K562 (cell line): Measurements from ENCODE around the gene MORC4. TPM values are rescaled to one million over a fixed set of nuclear protein-coding genes. Genes with fewer than 3 reads are reported as not detected.

ENCODE experiments used
- ATAC-seq: fragments of 200-7000 bp; cut with Tn5 transposase; 3 replicates; pipeline ENCODE4 v1.9.1; 2020; ENCODE audit warnings: moderate library complexity
- BruUV-seq: library from RNA; stranded (reverse); fragments of 400-500 nt; replicated peaks from 2 replicates; lab custom pipeline; 2021; lab: Mats Ljungman, UMichigan
- CTCF ChIA-PET: fragments of 300-600 bp; formaldehyde crosslinking; extraction: SDS; loops from one replicate; lab custom pipeline; 2021; ENCODE audit warnings: low intra/inter-chr PET ratio; lab: Yijun Ruan, JAX
- POLR2A ChIA-PET: fragments of 300-600, 350-650 bp; sonication (Branson Sonifier 250); formaldehyde crosslinking; extraction: SDS; loops from one replicate; lab custom pipeline; 2021; ENCODE audit warnings: antibody characterized with exemption, inconsistent platforms; lab: Yijun Ruan, JAX
- DNase-seq, 4 experiments: peaks; one replicate each; pipeline versions ENCODE4 v3.0.0 to v3.0.0-alpha.2; 2011 to 2018; ENCODE audit warnings: low spot score in 3 of 4, mixed read lengths in 3 of 4; ENCODE audit errors: extremely low read depth in 1 of 4
- FAIRE-seq: peaks from 2 replicates; lab custom pipeline; 2011; peaks lifted over from hg19 to GRCh38; lab: Jason Lieb, UNC
- H2AFZ ChIP-seq: 2 replicates; pipeline ENCODE4 v1.6.0; 2011; ENCODE audit warnings: low read depth, low read length, control low read depth, inconsistent platforms
- H3K27ac ChIP-seq: fragments of 200-600 bp; 3 replicates; pipeline ENCODE4 v1.8.0; 2011; ENCODE audit warnings: low read depth, mild to moderate bottlenecking, control low read depth, inconsistent platforms, low read length, moderate library complexity, mixed read lengths; ENCODE audit errors: extremely low read depth
- H3K27me3 ChIP-seq, 2 experiments: fragments of 300-600 bp in 1 of 2; 2 replicates in 1 of 2; 3 replicates in 1 of 2; pipeline versions ENCODE4 v1.6.0 to v1.8.0; 2011; ENCODE audit warnings: inconsistent platforms in 2 of 2, low read length in 2 of 2, mild to moderate bottlenecking in 1 of 2, mixed read lengths in 1 of 2, moderate library complexity in 1 of 2; ENCODE audit not compliant: control insufficient read depth in 2 of 2, insufficient read depth in 2 of 2
- H3K36me3 ChIP-seq: fragments of 300-600 bp; 3 replicates; pipeline ENCODE4 v1.8.0; 2011; ENCODE audit warnings: mild to moderate bottlenecking, low read length, inconsistent platforms; ENCODE audit not compliant: control insufficient read depth, insufficient read depth
- H3K4me1 ChIP-seq, 2 experiments: fragments of 200-600 bp in 1 of 2; replicated peaks in 1 of 2; 2 replicates in 1 of 2; 3 replicates in 1 of 2; pipeline versions ENCODE4 v1.5.1 to v1.8.0; 2011; ENCODE audit warnings: inconsistent platforms in 2 of 2, low read length in 2 of 2, mild to moderate bottlenecking in 1 of 2, mixed read lengths in 1 of 2, moderate library complexity in 1 of 2; ENCODE audit not compliant: control insufficient read depth in 2 of 2, insufficient read depth in 2 of 2
- H3K4me2 ChIP-seq: 2 replicates; pipeline ENCODE4 v1.6.1; 2011; ENCODE audit warnings: low read length, control low read depth, inconsistent platforms, mixed read lengths; ENCODE audit not compliant: insufficient read depth
- H3K4me3 ChIP-seq: fragments of 200-600 bp; sonication (generic), shearing (Covaris generic); 2 replicates; pipeline ENCODE4 v1.5.1; 2016; ENCODE audit warnings: control low read depth, inconsistent platforms
- H3K79me2 ChIP-seq: fragments of 200-600 bp; 3 replicates; pipeline ENCODE4 v1.8.0; 2011; ENCODE audit warnings: low read length, inconsistent platforms; ENCODE audit not compliant: control insufficient read depth, insufficient read depth
- H3K9ac ChIP-seq, 2 experiments: 2 replicates each; pipeline versions ENCODE4 v1.6.0 to v1.6.1; 2011; ENCODE audit warnings: low read depth in 2 of 2, low read length in 2 of 2, control low read depth in 1 of 2, inconsistent platforms in 1 of 2, mild to moderate bottlenecking in 1 of 2, mixed read lengths in 1 of 2; ENCODE audit not compliant: insufficient read depth in 1 of 2
- H3K9me1 ChIP-seq: one replicate; pipeline ENCODE4 v1.6.0; 2011; ENCODE audit warnings: inconsistent platforms, mild to moderate bottlenecking, low read length, moderate library complexity; ENCODE audit not compliant: control insufficient read depth, insufficient read depth
- H3K9me3 ChIP-seq: replicated peaks from 2 replicates; pipeline ENCODE4 v1.5.1; 2011; ENCODE audit warnings: low read depth, low read length, inconsistent platforms; ENCODE audit not compliant: control insufficient read depth, insufficient read depth
- H4K20me1 ChIP-seq: replicated peaks from 2 replicates; pipeline ENCODE4 v1.6.1; 2011; ENCODE audit warnings: low read length, inconsistent platforms, mixed read lengths; ENCODE audit not compliant: control insufficient read depth, insufficient read depth
- C11orf30 ChIP-seq: fragments of 450-650 bp; IDR thresholded peaks from 2 replicates; pipeline ENCODE4 v1.6.1; 2016; ENCODE audit warnings: low read depth, mild to moderate bottlenecking
- EGR1 ChIP-seq: fragments of 450-650 bp; conservative IDR thresholded peaks from 2 replicates; pipeline ENCODE4 v1.6.1; 2017; ENCODE audit warnings: mild to moderate bottlenecking
- JUND ChIP-seq, 2 experiments: IDR thresholded peaks; 2 replicates in 1 of 2; 3 replicates in 1 of 2; pipeline ENCODE4 v1.6.1; 2011; ENCODE audit warnings: borderline replicate concordance in 2 of 2, low read depth in 2 of 2, low read length in 2 of 2, improper control_type of control experiment in 1 of 2, missing biosample characterization in 1 of 2, missing genetic modification characterization in 1 of 2, missing genetic modification reagents in 1 of 2
- MED1 ChIP-seq: sonication (generic); formaldehyde crosslinking; IDR thresholded peaks from 2 replicates; pipeline ENCODE4 v1.8.1; 2023; ENCODE audit warnings: missing genetic modification reagents, borderline replicate concordance
- POLR3A ChIP-seq: IDR thresholded peaks from 2 replicates; pipeline ENCODE4 v1.6.1; 2011; ENCODE audit warnings: borderline replicate concordance, mild to moderate bottlenecking, moderate library complexity; ENCODE audit not compliant: insufficient read length, insufficient read depth; ENCODE audit errors: extremely low read depth
- XRCC5 ChIP-seq: fragments of 200-400 bp; formaldehyde crosslinking; IDR thresholded peaks from 2 replicates; pipeline ENCODE4 v1.6.1; 2017; ENCODE audit warnings: low read depth, mild to moderate bottlenecking, low read length
- ZKSCAN8 ChIP-seq: fragments of 200-800 bp; sonication (Bioruptor generic); IDR thresholded peaks from 2 replicates; pipeline ENCODE4 v1.6.1; 2016; ENCODE audit warnings: missing genetic modification characterization, missing compliant biosample characterization
- ZNF316 ChIP-seq: fragments of 450-650 bp; IDR thresholded peaks from 2 replicates; pipeline ENCODE4 v1.6.1; 2016
- WGBS: fragments of 100-300 bp; shearing (Covaris generic); methylation state at CpG from one replicate; pipeline ENCODE4 v1.1.6; 2016; ENCODE audit warnings: low coverage, mixed read lengths; ENCODE audit not compliant: insufficient coverage; ENCODE audit errors: missing lambda C conversion rate; 5-methylcytosine and 5-hydroxymethylcytosine counted together
- in situ Hi-C: fragments of 300-500 bp; cut with MboI; formaldehyde crosslinking; loops from 4 replicates; pipeline ENCODE4 v1.15.0; 2018; ENCODE audit warnings: inconsistent platforms, mixed read lengths
- intact Hi-C: fragments of 100-400 bp; cut with micrococcal nuclease; formaldehyde crosslinking; loops from 2 replicates; pipeline ENCODE4 v1.14.2; 2022
- polyA plus RNA-seq, 8 experiments: library from polyadenylated mRNA; depleted of rRNA in 4 of 8; stranded (reverse) in 5 of 8; unstranded in 3 of 8; fragments of >200 nt; fragmentation: Nextera tagmentation in 2 of 8; fragmentation: Illumina TruSeq in 1 of 8; extraction: Ambion mirVana in 2 of 8; extraction: Trizol in 1 of 8; gene quantifications; 2 replicates each; pipeline versions ENCODE4 v1.2.1 to v1.2.3, GENCODE V29; 2011 to 2014; ENCODE audit warnings: inconsistent platforms in 1 of 8, missing spikeins in 1 of 8
- total RNA-seq, 7 experiments: library from RNA; depleted of rRNA in 6 of 7; stranded (reverse); fragments of >200 nt in 6 of 7; fragmentation: Illumina TruSeq in 2 of 7; extraction: Trizol in 2 of 7; gene quantifications; 2 replicates each; pipeline versions ENCODE4 v1.2.1 to v1.2.3, GENCODE V29; 2011 to 2021; ENCODE audit warnings: low replicate concordance in 1 of 7

The MORC4 gene
- total and polyA plus RNA-seq, 9 of the 15 experiments (the other 6 are each of a cell fraction or from before 2014, with no cell fraction given), result 0.04 to 0.53 (median 0.18) TPM

DNA sequence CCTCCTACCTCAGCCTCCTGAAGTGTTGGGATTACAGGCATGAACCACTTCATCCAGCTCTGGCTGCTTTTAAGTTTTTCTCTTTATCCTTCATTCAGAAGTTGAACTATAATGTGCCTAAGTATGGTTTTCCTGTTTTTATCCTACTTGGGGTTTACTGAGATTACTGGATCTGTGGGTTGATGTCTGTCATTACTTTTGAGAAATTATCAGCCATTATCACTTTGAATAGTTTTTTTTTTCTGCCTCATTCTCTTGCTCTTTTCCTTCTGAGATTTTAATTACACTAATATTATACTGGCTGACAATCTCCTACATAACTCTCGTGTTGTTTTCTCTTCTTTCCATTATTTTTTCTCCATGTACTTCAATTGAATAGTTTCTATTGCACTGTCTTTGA lies 47.6 kb upstream of the MORC4 start (continued):
- no peak for TF ChIP-seq MED1 (CRISPR knock-in tag)
- TF ChIP-seq XRCC5, result no peak

GRCh38 chrX:107029752-107030151 lies 29.7 kb upstream of the MORC4 start:
- Histone ChIP-seq H4K20me1 (no peaks in the 10 kb centered on the region), H3K9me3 (no peaks in the 10 kb centered on the region), H3K4me3 (no peak overlapping the region), H3K27me3 (no peaks in the 10 kb centered on the region; a peak in 1 of 5 replicates), H3K27ac (no peak overlapping the region), H3K36me3 (no peaks in the 10 kb centered on the region), H3K9me1 (no peaks in the 10 kb centered on the region), H3K4me2 (no peak overlapping the region), H2AFZ (no peak overlapping the region), H3K79me2 (no peaks in the 10 kb centered on the region), H3K4me1 (no peaks in the 10 kb centered on the region), H3K9ac (no peak overlapping the region)
- in situ Hi-C loops, result no loop called here
- FAIRE-seq (no peak), DNase-seq (no peak), ATAC-seq (no peak)
- intact Hi-C loops, result loop anchor here (5.0 to 10.0 kb wide), 2 partner anchors 135 to 863 kb away; no protein-coding TSS in a partner anchor
- CTCF ChIA-PET, result no interaction called here
- 0% methylated on average over 1 of the region's 1 CpG for WGBS
- no TSS peak for BruUV-seq
- POLR2A ChIA-PET, result interaction anchor here (0.6 kb wide), 1 partner anchor 361 kb away, joined by 4 read pairs; no protein-coding TSS in a partner anchor
- TF ChIP-seq JUND (IDR thresholded peaks at IDR 0.05; ENCODE audit: borderline replicate concordance, low read depth, low read length) (no peak), JUND (tag; IDR thresholded peaks at IDR 0.05; ENCODE audit: borderline replicate concordance, low read depth, low read length) (no peak), ZNF316 (peak; percentile 44), EGR1 (no peak), C11orf30 (peak; percentile 34; the same call in 1 of the 2 replicates), POLR3A (no peak), ZKSCAN8 (CRISPR knock-in tag) (no peak)
